ENCODE results near the gene GINS2. TPM values are rescaled to one million over a fixed set of nuclear protein-coding genes. Genes with fewer than 3 reads are reported as not detected.

GINS2 gene
- total RNA-seq, 1 donor from 2014 or later, result 87.4 TPM

DNA sequence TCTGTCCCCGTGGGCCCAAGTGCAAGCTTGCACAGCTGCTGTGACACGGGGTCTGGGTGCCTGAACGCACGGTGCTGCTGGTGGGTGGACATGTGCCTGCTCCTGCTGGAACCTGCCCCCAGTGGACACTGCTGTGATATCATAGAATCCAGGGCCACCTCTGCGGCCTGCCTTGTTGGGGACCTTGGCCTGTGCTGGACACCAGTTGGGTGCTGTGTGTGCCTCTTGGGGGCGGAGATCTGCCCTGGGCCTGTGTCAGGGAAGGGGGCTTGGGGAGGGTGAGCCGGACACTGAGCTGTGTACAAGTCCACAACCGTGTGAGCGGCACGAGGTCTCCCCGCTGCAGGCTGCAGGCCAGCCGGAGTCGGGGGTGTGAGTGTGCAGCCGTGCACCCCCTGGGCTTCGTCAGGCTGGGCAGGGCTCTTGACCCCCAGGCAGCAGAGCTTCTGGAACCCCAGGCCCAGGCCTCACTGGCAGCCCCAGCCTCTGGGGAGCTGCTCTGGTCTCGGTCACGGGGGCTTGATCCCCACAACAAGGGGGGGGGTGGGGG lies 42.3 kb downstream of the GINS2 start:
- Mint-ChIP-seq H3K4me1 (peaks cover 2% of the 10 kb centered on the region), H3K4me3 (no peak overlapping the region)
- intact Hi-C loops (cut with micrococcal nuclease), result no loop called here

GRCh38 chr16:85645021-85645589 lies 43.6 kb downstream of the GINS2 start:
- H3K36me3 Mint-ChIP-seq (ENCODE audit: low read depth), result no peaks in the 10 kb centered on the region
- H3K4me1 Mint-ChIP-seq, result peaks cover 2% of the 10 kb centered on the region
- H3K4me3 Mint-ChIP-seq, result no peak overlapping the region
- H3K9me3 Mint-ChIP-seq, result no peaks in the 10 kb centered on the region
- no peaks in the 10 kb centered on the region for H3K27me3 Mint-ChIP-seq
- intact Hi-C loops (cut with micrococcal nuclease), result no loop called here
- no peak overlapping the region for H3K27ac Mint-ChIP-seq
- DNase-seq, result no peak

More for the DNA sequence above, 42.3 kb downstream of the GINS2 start:
- DNase-seq, result no peak
- Mint-ChIP-seq H3K27ac (no peak overlapping the region), H3K9me3 (no peaks in the 10 kb centered on the region), H3K36me3 (ENCODE audit: low read depth) (no peaks in the 10 kb centered on the region), H3K27me3 (no peaks in the 10 kb centered on the region)

- no peak overlapping the region for H3K27ac Mint-ChIP-seq
- no peaks in the 10 kb centered on the region for H3K9me3 Mint-ChIP-seq
- H3K36me3 Mint-ChIP-seq (ENCODE audit: low read depth), result no peaks in the 10 kb centered on the region
- no peak overlapping the region for H3K4me3 Mint-ChIP-seq
- no peaks in the 10 kb centered on the region for H3K27me3 Mint-ChIP-seq
- no peak for DNase-seq
- intact Hi-C loops (cut with micrococcal nuclease), result no loop called here
- H3K4me1 Mint-ChIP-seq, result peaks cover 2% of the 10 kb centered on the region
Measured at GRCh38 chr16:85644093-85644712, 44.6 kb downstream of the GINS2 start.

DNA sequence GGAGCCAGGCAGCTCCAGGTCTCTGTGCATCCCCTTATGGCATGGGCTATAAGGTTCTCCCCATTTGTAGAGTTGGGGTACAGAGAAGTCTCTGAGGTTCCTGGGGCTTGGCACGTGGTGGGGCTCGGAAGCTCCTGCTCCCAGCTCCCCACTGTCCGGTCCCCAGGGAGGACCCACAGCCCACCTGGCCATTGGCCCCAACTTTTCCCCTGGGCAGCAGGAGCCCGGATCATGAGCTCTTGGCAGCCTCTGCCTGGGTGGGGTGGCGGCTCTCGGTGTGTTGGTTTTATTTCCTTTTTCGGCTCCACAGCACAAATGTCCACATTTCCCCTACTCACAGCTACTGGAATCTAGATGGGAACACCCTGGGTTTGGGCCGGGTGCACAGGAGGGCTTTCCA lies 45.1 kb downstream of the GINS2 start:
- Mint-ChIP-seq H3K9me3 (no peaks in the 10 kb centered on the region), H3K4me3 (no peak overlapping the region), H3K4me1 (peaks cover 2% of the 10 kb centered on the region), H3K27ac (no peak overlapping the region), H3K27me3 (no peaks in the 10 kb centered on the region), H3K36me3 (ENCODE audit: low read depth) (no peaks in the 10 kb centered on the region)
- intact Hi-C loops (cut with micrococcal nuclease), result no loop called here
- no peak for DNase-seq

DNA sequence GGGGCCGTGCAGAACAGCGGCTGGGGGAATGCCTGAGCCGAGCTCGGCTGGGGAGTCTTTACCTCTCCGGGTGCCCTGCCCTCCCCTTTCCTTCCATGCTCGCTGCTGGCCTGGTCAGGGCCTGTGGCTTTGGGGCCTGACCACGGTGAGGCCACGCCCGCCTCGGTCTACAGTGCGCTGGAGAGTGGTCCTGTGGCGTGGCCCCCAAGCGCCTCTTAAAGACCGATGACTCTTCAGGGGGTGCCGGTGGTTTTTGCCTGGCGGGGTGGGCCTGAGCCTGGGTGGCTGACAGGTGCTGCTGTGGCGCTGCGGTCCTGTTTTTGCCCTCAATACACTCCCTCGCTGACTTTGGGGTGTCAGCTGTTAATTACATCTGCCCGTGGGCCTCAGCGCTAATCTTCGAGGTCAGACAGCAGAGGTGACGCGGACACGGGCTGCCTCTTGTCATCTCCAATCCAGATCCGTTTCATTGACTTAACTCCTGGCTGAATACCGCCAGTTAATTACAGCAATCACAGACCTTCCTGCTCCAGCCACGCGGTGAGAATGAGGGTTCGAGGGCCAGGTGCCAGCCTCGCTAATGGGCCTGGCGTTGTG lies 45.9 kb downstream of the GINS2 start:
- Mint-ChIP-seq H3K27ac (no peak overlapping the region), H3K9me3 (no peaks in the 10 kb centered on the region), H3K36me3 (ENCODE audit: low read depth) (no peaks in the 10 kb centered on the region), H3K4me1 (peaks cover 2% of the 10 kb centered on the region), H3K4me3 (no peak overlapping the region), H3K27me3 (no peaks in the 10 kb centered on the region)
- DNase-seq, result no peak
- intact Hi-C loops (cut with micrococcal nuclease), result no loop called here

GRCh38 chr16:85641776-85642176 lies 47.0 kb downstream of the GINS2 start:
- H3K27ac Mint-ChIP-seq, result no peak overlapping the region
- intact Hi-C loops (cut with micrococcal nuclease), result no loop called here
- no peaks in the 10 kb centered on the region for H3K27me3 Mint-ChIP-seq
- H3K9me3 Mint-ChIP-seq, result no peaks in the 10 kb centered on the region
- no peak overlapping the region for H3K4me3 Mint-ChIP-seq
- H3K4me1 Mint-ChIP-seq, result peaks cover 2% of the 10 kb centered on the region
- no peaks in the 10 kb centered on the region for H3K36me3 Mint-ChIP-seq (ENCODE audit: low read depth)
- DNase-seq, result no peak

DNA sequence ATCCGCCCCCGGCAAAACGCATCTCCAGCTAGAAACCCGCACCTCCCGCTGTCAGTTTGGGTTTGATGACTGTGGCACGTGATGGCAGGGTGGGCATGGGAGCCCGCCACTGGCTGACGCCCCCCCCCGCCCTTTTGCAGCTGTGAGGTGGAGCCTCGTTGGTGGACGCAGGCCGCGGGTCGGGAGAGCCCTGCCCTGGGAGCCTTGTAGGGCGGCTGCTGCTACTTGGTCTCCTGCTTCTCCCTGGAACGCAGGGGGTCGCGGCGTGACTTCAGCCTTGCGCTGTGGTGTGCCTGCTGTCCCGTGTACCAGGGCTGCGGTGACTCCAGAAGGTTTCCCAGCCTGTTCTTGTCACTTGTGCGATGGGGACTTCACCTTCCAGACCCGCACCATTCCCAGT lies 47.4 kb downstream of the GINS2 start:
- H3K9me3 Mint-ChIP-seq, result no peaks in the 10 kb centered on the region
- no peak overlapping the region for H3K4me3 Mint-ChIP-seq
- no peaks in the 10 kb centered on the region for H3K27me3 Mint-ChIP-seq
- H3K4me1 Mint-ChIP-seq, result peaks cover 2% of the 10 kb centered on the region
- no peaks in the 10 kb centered on the region for H3K36me3 Mint-ChIP-seq (ENCODE audit: low read depth)
- intact Hi-C loops (cut with micrococcal nuclease), result no loop called here
- no peak for DNase-seq
- H3K27ac Mint-ChIP-seq, result no peak overlapping the region

DNA sequence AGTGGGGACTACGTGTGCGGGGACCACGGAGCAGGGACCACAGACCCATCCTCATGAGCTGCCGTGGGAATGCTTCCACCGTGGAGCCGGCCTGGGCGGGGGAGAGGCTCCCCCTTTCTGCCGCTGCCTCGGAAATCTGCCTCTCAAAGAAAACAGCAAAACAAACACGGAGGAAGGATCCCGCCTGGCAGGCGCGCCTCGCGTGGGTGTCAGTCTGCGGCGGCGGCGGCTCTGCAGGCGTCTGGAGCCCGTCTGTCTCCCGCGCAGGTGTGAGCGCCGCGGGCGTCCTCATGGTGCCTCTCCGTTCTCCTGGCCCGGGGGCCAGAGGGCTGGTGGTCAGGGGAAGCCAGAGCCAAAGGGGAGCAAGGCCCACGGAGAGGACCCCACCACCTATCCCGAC lies 48.2 kb downstream of the GINS2 start:
- no peak overlapping the region for H3K4me3 Mint-ChIP-seq
- no peaks in the 10 kb centered on the region for H3K36me3 Mint-ChIP-seq (ENCODE audit: low read depth)
- no peak for DNase-seq
- intact Hi-C loops (cut with micrococcal nuclease), result no loop called here
- H3K27me3 Mint-ChIP-seq, result no peaks in the 10 kb centered on the region
- no peaks in the 10 kb centered on the region for H3K9me3 Mint-ChIP-seq
- H3K4me1 Mint-ChIP-seq, result peaks cover 2% of the 10 kb centered on the region
- no peak overlapping the region for H3K27ac Mint-ChIP-seq

DNA sequence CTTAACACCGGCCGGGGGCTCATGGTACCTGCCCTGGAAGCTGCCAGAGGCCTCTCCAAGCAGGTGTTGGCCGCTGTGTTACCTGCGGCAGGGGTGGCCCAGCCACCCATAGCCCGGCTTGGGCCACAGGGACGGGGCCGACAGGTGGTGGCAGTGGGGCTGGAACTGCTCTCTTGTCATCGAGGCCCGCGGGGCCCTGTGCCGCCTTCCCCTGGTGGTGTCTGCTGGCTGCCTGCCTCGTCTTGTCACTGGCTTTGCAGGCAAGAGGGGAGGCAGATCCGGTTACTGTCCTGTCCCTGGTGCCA lies 48.5 kb downstream of the GINS2 start:
- Mint-ChIP-seq H3K4me3 (no peak overlapping the region), H3K36me3 (ENCODE audit: low read depth) (no peaks in the 10 kb centered on the region), H3K9me3 (no peaks in the 10 kb centered on the region), H3K27ac (no peak overlapping the region), H3K4me1 (peaks cover 2% of the 10 kb centered on the region), H3K27me3 (no peaks in the 10 kb centered on the region)
- intact Hi-C loops (cut with micrococcal nuclease), result no loop called here
- no peak for DNase-seq

- H3K4me3 Mint-ChIP-seq, result no peak overlapping the region
- no peaks in the 10 kb centered on the region for H3K36me3 Mint-ChIP-seq (ENCODE audit: low read depth)
- intact Hi-C loops (cut with micrococcal nuclease), result no loop called here
- no peaks in the 10 kb centered on the region for H3K27me3 Mint-ChIP-seq
- H3K9me3 Mint-ChIP-seq, result no peaks in the 10 kb centered on the region
- DNase-seq, result no peak
- H3K27ac Mint-ChIP-seq, result no peak overlapping the region
- H3K4me1 Mint-ChIP-seq, result peaks cover 2% of the 10 kb centered on the region
Measured at GRCh38 chr16:85639529-85640253, 49.1 kb downstream of the GINS2 start.

DNA sequence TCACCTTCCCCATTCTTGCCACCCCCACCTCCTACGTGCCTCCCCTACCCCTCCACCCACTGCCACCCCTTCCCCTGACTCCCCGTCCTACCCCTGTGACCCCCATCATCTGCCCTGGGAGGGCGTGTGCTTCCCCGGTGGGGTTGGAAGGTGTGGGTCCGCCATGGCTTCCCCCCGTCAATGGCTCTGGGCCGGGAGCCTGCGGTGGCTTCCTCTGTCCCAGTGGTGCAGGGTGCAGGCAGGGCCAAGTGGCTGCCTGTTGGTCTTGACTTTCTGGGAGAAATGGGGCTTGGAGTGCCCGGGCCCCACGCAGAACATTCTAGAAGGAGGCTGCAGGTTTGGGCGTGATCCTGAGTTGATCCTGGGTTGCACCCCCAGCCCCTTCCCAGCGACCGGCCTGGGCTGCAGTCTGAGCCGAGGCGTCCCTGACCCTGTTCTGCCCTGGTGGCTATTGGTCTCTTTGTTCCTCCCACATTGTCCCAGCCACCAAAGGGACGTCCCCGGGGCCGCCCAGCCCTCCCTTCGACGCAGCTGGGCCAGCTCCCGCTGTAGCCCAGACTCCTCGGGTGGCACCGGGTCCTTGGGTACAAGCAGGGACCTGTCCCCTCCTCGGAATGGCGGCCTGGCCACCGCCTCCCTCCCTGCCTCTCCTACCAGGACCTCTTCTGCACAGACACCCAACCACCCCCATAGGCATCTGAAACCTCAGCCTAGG lies 49.9 kb downstream of the GINS2 start:
- no peaks in the 10 kb centered on the region for H3K36me3 Mint-ChIP-seq (ENCODE audit: low read depth)
- H3K4me3 Mint-ChIP-seq, result no peak overlapping the region
- H3K4me1 Mint-ChIP-seq, result no peaks in the 10 kb centered on the region
- no peak for DNase-seq
- intact Hi-C loops (cut with micrococcal nuclease), result no loop called here
- no peaks in the 10 kb centered on the region for H3K27me3 Mint-ChIP-seq
- no peaks in the 10 kb centered on the region for H3K9me3 Mint-ChIP-seq
- H3K27ac Mint-ChIP-seq, result no peak overlapping the region

DNA sequence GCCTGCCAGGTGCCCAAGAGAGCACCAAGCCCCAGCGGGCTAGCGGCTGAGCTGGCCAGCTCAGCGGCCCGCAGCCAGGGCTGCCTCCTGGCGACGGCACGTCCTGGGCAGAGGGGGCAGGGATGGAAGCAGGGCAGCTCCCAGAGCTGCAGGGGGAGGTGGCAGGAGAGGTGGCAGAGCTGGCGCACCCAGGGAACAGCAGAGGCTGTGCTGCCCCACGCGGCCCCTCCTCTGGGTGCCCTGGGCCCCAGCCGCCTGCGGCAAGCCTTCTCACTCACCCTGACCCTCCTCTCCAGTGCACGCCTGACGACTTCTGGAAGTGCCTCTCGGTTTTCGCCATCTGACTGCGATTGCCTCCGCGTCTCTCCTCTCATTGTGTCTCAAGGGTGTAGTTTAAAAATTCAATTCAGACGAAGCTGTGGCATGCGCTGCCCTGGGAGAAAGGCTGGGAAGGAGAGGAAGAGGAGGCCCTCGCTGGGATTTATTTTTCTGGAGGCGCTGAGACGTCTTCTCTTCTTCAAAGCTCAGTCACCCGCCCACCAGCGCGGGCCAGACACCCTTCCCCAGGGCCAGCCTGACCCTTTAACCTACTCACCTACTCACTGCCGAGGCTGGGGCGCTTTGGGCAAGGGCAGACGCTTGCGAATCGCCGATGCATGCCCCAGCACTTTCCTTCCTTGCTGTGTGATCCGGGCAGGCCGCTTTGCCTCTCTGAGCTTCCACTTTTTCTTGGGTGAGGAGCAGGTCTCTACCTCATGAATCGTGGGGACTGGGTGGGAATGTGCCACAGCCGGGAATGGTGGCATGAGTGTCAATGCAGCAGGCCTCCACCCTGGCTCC lies 50.7 kb downstream of the GINS2 start:
- Mint-ChIP-seq H3K36me3 (ENCODE audit: low read depth) (no peaks in the 10 kb centered on the region), H3K4me1 (no peaks in the 10 kb centered on the region), H3K27ac (no peak overlapping the region), H3K9me3 (no peaks in the 10 kb centered on the region), H3K27me3 (no peaks in the 10 kb centered on the region), H3K4me3 (no peak overlapping the region)
- intact Hi-C loops (cut with micrococcal nuclease), result no loop called here
- DNase-seq, result no peak

DNA sequence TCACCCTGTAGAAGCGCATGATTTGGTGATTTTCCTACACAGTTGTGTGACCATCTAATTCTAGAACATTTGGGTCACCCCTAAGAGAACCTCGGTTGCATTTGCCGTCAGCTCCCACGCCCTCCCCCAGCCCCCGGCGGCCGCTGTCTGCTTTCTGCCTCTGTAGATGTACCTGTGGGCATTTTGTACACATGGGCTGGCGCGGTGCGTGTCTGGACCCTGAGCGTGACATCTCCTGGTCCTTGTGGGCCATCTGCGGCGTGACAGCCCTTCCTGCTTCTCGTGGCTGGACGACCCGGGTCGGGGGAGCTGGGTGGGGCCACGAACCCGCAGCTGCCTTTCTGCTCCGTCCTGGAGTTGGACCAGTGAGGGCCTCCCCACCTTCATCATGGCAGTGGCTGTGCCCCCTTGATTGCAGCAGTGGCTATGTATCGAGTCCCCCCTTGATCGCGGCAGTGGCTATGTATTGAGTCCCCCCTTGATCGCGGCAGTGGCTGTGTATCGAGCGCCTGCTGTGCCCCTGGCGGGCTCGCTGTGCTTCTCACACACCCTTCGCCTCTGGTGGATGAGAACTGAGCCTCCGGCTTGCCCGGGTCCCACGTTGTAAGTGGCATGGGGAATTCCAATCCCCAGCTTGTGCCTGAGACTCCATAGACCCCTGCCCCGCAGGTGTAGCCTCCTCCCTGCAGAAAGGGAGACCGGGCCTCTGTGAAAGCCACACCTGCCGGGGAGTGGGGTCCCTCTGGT lies 51.5 kb downstream of the GINS2 start:
- H3K27me3 Mint-ChIP-seq, result no peaks in the 10 kb centered on the region
- H3K4me3 Mint-ChIP-seq, result no peak overlapping the region
- no peaks in the 10 kb centered on the region for H3K36me3 Mint-ChIP-seq (ENCODE audit: low read depth)
- H3K9me3 Mint-ChIP-seq, result no peaks in the 10 kb centered on the region
- H3K27ac Mint-ChIP-seq, result no peak overlapping the region
- H3K4me1 Mint-ChIP-seq, result no peaks in the 10 kb centered on the region
- intact Hi-C loops (cut with micrococcal nuclease), result no loop called here
- DNase-seq, result no peak

All from activated CD4-positive, alpha-beta T cell treated with anti-CD3 and anti-CD28 coated beads, Interleukin-2, amount 10 ng/mL, durations not matched to agents 24 days and 14 days (primary cell).